CD4-positive, alpha-beta T cell (primary cell): Measurements from ENCODE around the gene CTIF. TPM values are rescaled to one million over a fixed set of nuclear protein-coding genes. Genes with fewer than 3 reads are reported as not detected.

Experiments
- ATAC-seq: fragments of 200-7000 bp; cut with Tn5 transposase; one replicate; pipeline ENCODE4 v1.10.0; 2022; ENCODE audit warnings: mild to moderate bottlenecking; ENCODE audit not compliant: poor library complexity
- CTCF ChIA-PET: fragments of 350-600 bp; sonication (Branson Sonifier 250); formaldehyde crosslinking; loops from one replicate; lab custom pipeline; 2021; ENCODE audit warnings: antibody characterized with exemption, inconsistent platforms; lab: Charles Lee
- POLR2A ChIA-PET: fragments of 350-600 bp; sonication (Branson Sonifier 250); formaldehyde crosslinking; loops from one replicate; lab custom pipeline; 2021; ENCODE audit warnings: antibody characterized with exemption, inconsistent platforms; lab: Charles Lee
- DNase-seq, 14 experiments: peaks; one replicate each; pipeline ENCODE4 v3.0.0-alpha.2; 2013 to 2020; ENCODE audit warnings: mixed read lengths in 2 of 14
- H3K27ac ChIP-seq, 2 donors: one replicate each; pipeline versions ENCODE4 v1.5.1 to v1.7.0; 2013; ENCODE audit warnings: low read length in 2 of 2, low read depth in 1 of 2, mild to moderate bottlenecking in 1 of 2
- H3K27me3 ChIP-seq, 2 experiments: 1 replicate in 1 of 2; 2 replicates in 1 of 2; pipeline versions ENCODE4 v1.6.1 to v1.7.0; 2013; ENCODE audit warnings: low read length in 2 of 2, control low read depth in 1 of 2, mild to moderate bottlenecking in 1 of 2, moderate library complexity in 1 of 2; ENCODE audit not compliant: insufficient read depth in 2 of 2, control insufficient read depth in 1 of 2
- H3K36me3 ChIP-seq: one replicate; pipeline ENCODE4 v1.6.1; 2013; ENCODE audit warnings: low read length, control low read depth; ENCODE audit not compliant: insufficient read depth
- H3K4me1 ChIP-seq: one replicate; pipeline ENCODE4 v1.6.1; 2013; ENCODE audit warnings: low read length, control low read depth; ENCODE audit not compliant: insufficient read depth
- H3K4me3 ChIP-seq: one replicate; pipeline ENCODE4 v1.5.1; 2013; ENCODE audit warnings: mild to moderate bottlenecking, low read length, moderate library complexity
- H3K9me3 ChIP-seq, 2 experiments: 1 replicate in 1 of 2; 2 replicates in 1 of 2; pipeline versions ENCODE4 v1.6.1 to v1.7.0; 2013; ENCODE audit warnings: low read length in 2 of 2, mild to moderate bottlenecking in 2 of 2, control low read depth in 1 of 2, moderate library complexity in 1 of 2; ENCODE audit not compliant: control insufficient read depth in 1 of 2, insufficient read depth in 1 of 2
- H3K27ac Mint-ChIP-seq: one replicate; pipeline ENCODE4 v1.8.0; 2020; ENCODE audit warnings: mixed read lengths
- H3K27me3 Mint-ChIP-seq: one replicate; pipeline ENCODE4 v1.8.0; 2021; ENCODE audit warnings: mixed read lengths
- H3K36me3 Mint-ChIP-seq: one replicate; pipeline ENCODE4 v1.8.0; 2021; ENCODE audit warnings: low read depth, mixed read lengths
- H3K4me1 Mint-ChIP-seq: one replicate; pipeline ENCODE4 v1.8.0; 2021; ENCODE audit warnings: low read depth, mixed read lengths
- H3K4me3 Mint-ChIP-seq: one replicate; pipeline ENCODE4 v1.8.0; 2020; ENCODE audit warnings: mild to moderate bottlenecking, mixed read lengths
- H3K9me3 Mint-ChIP-seq: one replicate; pipeline ENCODE4 v1.8.0; 2020; ENCODE audit warnings: mixed read lengths
- CTCF ChIP-seq: fragments of 200-600 bp; IDR thresholded peaks from one replicate; pipeline ENCODE4 v1.8.0; 2022; ENCODE audit warnings: antibody characterized with exemption, mild to moderate bottlenecking
- intact Hi-C, 2 experiments: fragments of 100-400 bp; cut with DNase I in 1 of 2; cut with micrococcal nuclease in 1 of 2; formaldehyde crosslinking; loops; one replicate each; pipeline versions ENCODE4 v1.15.1 to v1.9.0; 2023 to 2025; cut with DNase I, micrococcal nuclease
- total RNA-seq, 174 experiments: library from RNA in 2 of 174; stranded (reverse) in 2 of 174; gene quantifications; one replicate each; pipeline ENCODE4 v1.2.3 and lab custom pipeline; 2021 to 2026

CTIF gene
- total RNA-seq, 2 experiments from 2014 or later = 1.1 to 2.9 TPM

GRCh38 chr18:48866856-48867255 lies 328.0 kb downstream of the CTIF start:
- no peak for DNase-seq
- no peak overlapping the region for H3K4me3 Mint-ChIP-seq
- ChIA-PET POLR2A (no interaction called here), CTCF (no interaction called here)
- H3K4me1 ChIP-seq = peaks cover 33% of the 10 kb centered on the region
- H3K9me3 ChIP-seq = peaks cover 0 to 8% of the 10 kb centered on the region in 2 experiments
- no peaks in the 10 kb centered on the region for H3K36me3 Mint-ChIP-seq
- no peaks in the 10 kb centered on the region for H3K36me3 ChIP-seq
- H3K27ac Mint-ChIP-seq = no peak overlapping the region
- no peak overlapping the region for H3K4me3 ChIP-seq
- H3K27ac ChIP-seq = no peak overlapping the region
- H3K27me3 Mint-ChIP-seq = no peaks in the 10 kb centered on the region
- TF ChIP-seq CTCF = no peak
- no peak for ATAC-seq
- intact Hi-C loops = no loop called here
- no peaks in the 10 kb centered on the region for H3K27me3 ChIP-seq
- H3K9me3 Mint-ChIP-seq = peaks cover 2% of the 10 kb centered on the region
- peaks cover 16% of the 10 kb centered on the region for H3K4me1 Mint-ChIP-seq

GRCh38 chr18:48867978-48868377 lies 329.1 kb downstream of the CTIF start:
- ChIA-PET POLR2A (no interaction called here), CTCF (no interaction called here)
- Histone ChIP-seq H3K27me3 (no peaks in the 10 kb centered on the region), H3K4me1 (peaks cover 33% of the 10 kb centered on the region), H3K4me3 (no peak overlapping the region), H3K27ac (no peak overlapping the region), H3K36me3 (no peaks in the 10 kb centered on the region), H3K9me3 (peaks cover 0 to 8% of the 10 kb centered on the region in 2 experiments)
- no peaks in the 10 kb centered on the region for H3K27me3 Mint-ChIP-seq
- no peak for TF ChIP-seq CTCF
- no peaks in the 10 kb centered on the region for H3K36me3 Mint-ChIP-seq
- H3K27ac Mint-ChIP-seq = peak overlapping the region; percentile 36
- peaks cover 16% of the 10 kb centered on the region for H3K4me1 Mint-ChIP-seq
- no peak overlapping the region for H3K4me3 Mint-ChIP-seq
- peaks cover 2% of the 10 kb centered on the region for H3K9me3 Mint-ChIP-seq
- DNase-seq = no peak
- intact Hi-C loops = no loop called here
- ATAC-seq = no peak

DNA sequence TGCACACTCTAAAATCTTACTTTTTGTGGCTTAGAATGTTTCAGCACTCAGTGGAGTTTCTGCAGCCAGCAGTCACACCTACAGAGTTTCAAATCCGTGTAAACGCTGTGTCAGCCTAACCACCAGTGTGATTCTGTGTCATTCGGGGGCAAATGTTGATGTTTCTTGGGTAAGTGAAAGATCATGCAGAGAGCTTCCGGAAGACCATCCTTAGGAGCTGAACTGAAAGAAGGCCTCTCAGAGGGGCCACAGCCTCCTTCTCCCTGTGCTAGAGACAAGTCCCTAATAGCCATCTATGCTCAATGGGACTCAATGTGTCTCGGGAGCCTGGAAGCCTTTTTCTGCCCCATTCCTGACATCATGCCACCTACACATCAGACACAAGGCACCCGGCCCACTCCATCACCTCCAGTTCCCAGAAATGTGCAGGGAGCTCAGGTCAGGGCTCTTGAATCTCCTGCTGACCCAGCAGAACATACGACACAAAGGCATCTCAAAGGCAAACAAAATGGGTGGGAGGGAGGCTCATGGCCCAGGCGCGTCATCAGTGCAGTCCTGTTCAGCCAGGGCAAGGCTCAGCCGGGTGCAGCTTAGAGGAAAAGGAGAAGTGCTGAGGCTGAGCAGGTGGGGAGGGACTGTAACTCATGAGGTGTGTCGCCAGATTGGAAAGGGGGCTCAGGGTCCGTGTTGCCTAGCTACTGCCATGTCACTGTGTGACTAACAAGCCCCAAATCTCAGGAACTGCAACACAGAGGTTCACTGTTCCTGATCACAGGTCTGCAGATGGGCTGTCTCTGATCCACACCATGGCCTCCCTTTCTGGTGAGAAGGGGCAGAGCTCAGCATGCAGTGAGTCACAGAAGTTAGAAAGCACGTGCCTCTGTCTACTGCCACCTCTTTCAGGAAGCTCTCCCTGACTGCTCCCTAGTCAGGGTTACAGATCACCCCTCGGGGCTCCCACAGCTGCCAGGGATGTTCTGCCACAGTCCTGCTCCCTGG lies 329.9 kb downstream of the CTIF start:
- no peak overlapping the region for H3K4me3 ChIP-seq
- H3K36me3 ChIP-seq = no peaks in the 10 kb centered on the region
- no peaks in the 10 kb centered on the region for H3K27me3 Mint-ChIP-seq
- peak overlapping the region; percentile 6 for H3K4me3 Mint-ChIP-seq
- peaks cover 33% of the 10 kb centered on the region for H3K4me1 ChIP-seq
- H3K27ac Mint-ChIP-seq = peak overlapping the region; percentile 36
- TF ChIP-seq CTCF = no peak
- H3K27ac ChIP-seq = no peak overlapping the region
- intact Hi-C loops = no loop called here
- H3K4me1 Mint-ChIP-seq = peaks cover 16% of the 10 kb centered on the region
- ATAC-seq (peak; percentile 53), DNase-seq (peak in 6 of 14 experiments; percentile 9 to 74 (median 44))
- H3K9me3 Mint-ChIP-seq = peaks cover 2% of the 10 kb centered on the region
- peaks cover 0 to 8% of the 10 kb centered on the region in 2 experiments for H3K9me3 ChIP-seq
- H3K36me3 Mint-ChIP-seq = no peaks in the 10 kb centered on the region
- no peaks in the 10 kb centered on the region for H3K27me3 ChIP-seq
- POLR2A ChIA-PET = no interaction called here
- CTCF ChIA-PET = no interaction called here
